Dorsolateral prefrontal cortex (tissue), 118 donors: ENCODE data around the gene COX14. TPM values are rescaled to one million over a fixed set of nuclear protein-coding genes. Genes with fewer than 3 reads are reported as not detected.

Experiments used
- total RNA-seq, 120 experiments: library from RNA; stranded (reverse); gene quantifications; one replicate each; pipeline versions ENCODE4 v1.2.3 to v1.2.4, GENCODE V29; 2022

COX14 gene
- total RNA-seq, 120 experiments from 2014 or later: 34.1 to 74.3 (median 53.9) TPM

Other genes starting within 250 kb of the COX14 start
- gene FAIM2, start 208.3 kb upstream of the COX14 start, total RNA-seq: 1,000 to 10,000 TPM in 2 of 120 experiments, 100 to 1,000 TPM in 118; 390 to 1,056 (median 722) TPM
- gene AQP2, start 161.5 kb upstream of the COX14 start, total RNA-seq: not detected
- gene AQP5, start 150.4 kb upstream of the COX14 start, total RNA-seq: 1 to 10 TPM in 46 of 120 experiments, under 1 TPM in 61, not detected in 13; 0.29 to 5.2 (median 0.92) TPM
- 1 to 10 TPM in 92 of 120 experiments, under 1 TPM in 28; 0.34 to 8.9 (median 1.6) TPM for gene AQP6, start 139.3 kb upstream of the COX14 start, total RNA-seq
- gene RACGAP1, start 86.7 kb upstream of the COX14 start, total RNA-seq: 10 to 100 TPM in 117 of 120 experiments, 1 to 10 TPM in 3; 9.2 to 27.7 (median 16.1) TPM
- 10 to 100 TPM; 24.4 to 56.2 (median 38.4) TPM for gene ASIC1, start 54.6 kb upstream of the COX14 start, total RNA-seq
- 10 to 100 TPM; 30.8 to 66.7 (median 44.2) TPM for gene SMARCD1, start 26.9 kb upstream of the COX14 start, total RNA-seq
- gene GPD1, start 8.2 kb upstream of the COX14 start, total RNA-seq: 10 to 100 TPM in 35 of 120 experiments, 1 to 10 TPM in 85; 2.0 to 47.2 (median 7.3) TPM
- gene CERS5, start 55.1 kb downstream of the COX14 start, total RNA-seq: 100 to 1,000 TPM in 13 of 120 experiments, 10 to 100 TPM in 107; 48.2 to 123 (median 77.2) TPM
- gene LIMA1, start 171.3 kb downstream of the COX14 start, total RNA-seq: 10 to 100 TPM; 11.9 to 34.8 (median 21.6) TPM